Upper lobe of left lung (tissue), 4 donors: Measurements from ENCODE around the gene MSX2.

Experiments
- EP300 ChIP-seq, 4 donors: sonication (generic); formaldehyde crosslinking; IDR thresholded peaks; one replicate each; pipeline ENCODE4 v1.5.1; 2017; ENCODE audit warnings: antibody characterized with exemption in 4 of 4, control low read depth in 2 of 4
- TF ChIP-seq, protein P1 (sequence below), 6 experiments: fragments of 450-650 bp in 4 of 6; fragments of 200-600 bp in 2 of 6; sonication (generic) in 2 of 6; IDR thresholded peaks; one replicate each; pipeline ENCODE4 v1.5.1; 2016 to 2019; ENCODE audit warnings: antibody characterized with exemption in 6 of 6

DNA sequence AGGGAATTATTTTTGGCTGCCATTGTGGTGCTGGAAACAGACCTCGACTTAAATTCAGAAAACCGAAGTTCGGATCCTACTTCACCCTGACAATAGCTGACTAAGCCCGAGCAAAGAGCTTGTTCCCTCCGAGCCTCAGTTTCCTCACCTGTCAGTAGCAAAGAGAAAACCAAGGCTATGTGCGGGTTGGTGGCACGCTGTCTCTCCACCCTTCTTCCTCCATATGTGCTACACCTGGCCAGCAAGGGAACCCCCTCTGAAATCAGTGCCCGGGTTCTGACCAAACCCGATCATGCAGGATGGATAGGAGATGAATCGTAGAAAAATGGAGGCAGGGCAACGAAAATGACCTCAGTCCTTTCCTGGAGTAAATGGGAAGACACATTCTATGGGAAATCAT is 16.7 kb upstream of the MSX2 start:
- TF ChIP-seq EP300 (IDR thresholded peaks at IDR 0.05): no peak
- TF ChIP-seq, protein P1, sequence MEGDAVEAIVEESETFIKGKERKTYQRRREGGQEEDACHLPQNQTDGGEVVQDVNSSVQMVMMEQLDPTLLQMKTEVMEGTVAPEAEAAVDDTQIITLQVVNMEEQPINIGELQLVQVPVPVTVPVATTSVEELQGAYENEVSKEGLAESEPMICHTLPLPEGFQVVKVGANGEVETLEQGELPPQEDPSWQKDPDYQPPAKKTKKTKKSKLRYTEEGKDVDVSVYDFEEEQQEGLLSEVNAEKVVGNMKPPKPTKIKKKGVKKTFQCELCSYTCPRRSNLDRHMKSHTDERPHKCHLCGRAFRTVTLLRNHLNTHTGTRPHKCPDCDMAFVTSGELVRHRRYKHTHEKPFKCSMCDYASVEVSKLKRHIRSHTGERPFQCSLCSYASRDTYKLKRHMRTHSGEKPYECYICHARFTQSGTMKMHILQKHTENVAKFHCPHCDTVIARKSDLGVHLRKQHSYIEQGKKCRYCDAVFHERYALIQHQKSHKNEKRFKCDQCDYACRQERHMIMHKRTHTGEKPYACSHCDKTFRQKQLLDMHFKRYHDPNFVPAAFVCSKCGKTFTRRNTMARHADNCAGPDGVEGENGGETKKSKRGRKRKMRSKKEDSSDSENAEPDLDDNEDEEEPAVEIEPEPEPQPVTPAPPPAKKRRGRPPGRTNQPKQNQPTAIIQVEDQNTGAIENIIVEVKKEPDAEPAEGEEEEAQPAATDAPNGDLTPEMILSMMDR (IDR thresholded peaks at IDR 0.05): no peak
